IMR-90 (cell line): ENCODE results near the gene BUB1B. TPM values are rescaled to one million over a fixed set of nuclear protein-coding genes. Genes with fewer than 3 reads are reported as not detected.

ENCODE experiments used
- ATAC-seq: fragments of 200-7000 bp; cut with Tn5 transposase; 2 replicates; pipeline ENCODE4 v1.9.1; 2020; ENCODE audit warnings: low read depth, mild to moderate bottlenecking, moderate library complexity
- BruUV-seq: library from RNA; stranded (reverse); fragments of 400-500 nt; replicated peaks from 2 replicates; lab custom pipeline; 2021; lab: Mats Ljungman, UMichigan
- CTCF ChIA-PET: fragments of 300-600 bp; formaldehyde crosslinking; extraction: SDS; loops from one replicate; lab custom pipeline; 2021; ENCODE audit warnings: antibody characterized with exemption; lab: Yijun Ruan, JAX
- POLR2A ChIA-PET: fragments of 300-600 bp; sonication (Branson Sonifier 250); formaldehyde crosslinking; loops from one replicate; lab custom pipeline; 2022; ENCODE audit warnings: antibody characterized with exemption; ENCODE audit not compliant: unreplicated experiment; lab: Charles Lee
- DNase-seq: peaks from one replicate; pipeline ENCODE4 v3.0.0; 2013
- H2AFZ ChIP-seq: replicated peaks from 2 replicates; pipeline ENCODE3; 2013; ENCODE audit warnings: low read length, mild to moderate bottlenecking; ENCODE audit not compliant: poor library complexity
- H2AK5ac ChIP-seq: 2 replicates; pipeline ENCODE4 v1.6.1; 2013; ENCODE audit warnings: low read depth, low read length, inconsistent platforms
- H2AK9ac ChIP-seq: replicated peaks from 2 replicates; pipeline ENCODE3; 2013; ENCODE audit warnings: mild to moderate bottlenecking, low read depth, low read length, moderate library complexity; ENCODE audit not compliant: poor library complexity
- H2BK120ac ChIP-seq: 2 replicates; pipeline ENCODE4 v1.6.1; 2013; ENCODE audit warnings: low read depth, low read length, inconsistent platforms
- H2BK15ac ChIP-seq: 3 replicates; pipeline ENCODE4 v1.6.1; 2013; ENCODE audit warnings: low read depth, low read length, inconsistent platforms
- H2BK20ac ChIP-seq: 2 replicates; pipeline ENCODE4 v1.6.1; 2013; ENCODE audit warnings: low read depth, mild to moderate bottlenecking, inconsistent platforms, low read length, moderate library complexity
- H2BK5ac ChIP-seq: 2 replicates; pipeline ENCODE4 v1.6.1; 2013; ENCODE audit warnings: mild to moderate bottlenecking, low read depth, low read length, inconsistent platforms; ENCODE audit not compliant: poor library complexity, severe bottlenecking
- H3K14ac ChIP-seq: replicated peaks from 2 replicates; pipeline ENCODE4 v1.6.1; 2013; ENCODE audit warnings: low read depth, low read length, inconsistent platforms
- H3K18ac ChIP-seq: 2 replicates; pipeline ENCODE4 v1.6.1; 2013; ENCODE audit warnings: low read depth, low read length, control low read depth
- H3K23ac ChIP-seq: 2 replicates; pipeline ENCODE4 v1.6.1; 2013; ENCODE audit warnings: low read depth, low read length, inconsistent platforms
- H3K27ac ChIP-seq: 2 replicates; pipeline ENCODE4 v1.5.1; 2013; ENCODE audit warnings: mild to moderate bottlenecking, control low read depth, low read length; ENCODE audit not compliant: insufficient read depth
- H3K27me3 ChIP-seq: 2 replicates; pipeline ENCODE4 v1.6.1; 2013; ENCODE audit warnings: low read length; ENCODE audit not compliant: control insufficient read depth, insufficient read depth
- H3K36me3 ChIP-seq: 2 replicates; pipeline ENCODE4 v1.6.1; 2013; ENCODE audit warnings: low read length, mixed read lengths; ENCODE audit not compliant: control insufficient read depth, insufficient read depth
- H3K4ac ChIP-seq: 2 replicates; pipeline ENCODE4 v1.6.1; 2013; ENCODE audit warnings: low read depth, low read length, inconsistent platforms
- H3K4me1 ChIP-seq: 2 replicates; pipeline ENCODE4 v1.6.1; 2013; ENCODE audit warnings: low read length, mixed read lengths; ENCODE audit not compliant: control insufficient read depth, insufficient read depth
- H3K4me2 ChIP-seq: 2 replicates; pipeline ENCODE4 v1.6.1; 2013; ENCODE audit warnings: low read depth, mild to moderate bottlenecking, control low read depth, low read length, moderate library complexity
- H3K4me3 ChIP-seq: 2 replicates; pipeline ENCODE4 v1.5.1; 2013; ENCODE audit warnings: low read depth, mild to moderate bottlenecking, control low read depth, low read length, moderate library complexity; ENCODE audit not compliant: insufficient read depth
- H3K56ac ChIP-seq: 2 replicates; pipeline ENCODE4 v1.6.1; 2013; ENCODE audit warnings: low read length, inconsistent platforms; ENCODE audit not compliant: insufficient read depth; ENCODE audit errors: extremely low read depth
- H3K79me1 ChIP-seq, 2 experiments: 2 replicates each; pipeline ENCODE4 v1.6.1; 2013; ENCODE audit warnings: low read length in 2 of 2, inconsistent platforms in 1 of 2, low read depth in 1 of 2
- H3K9ac ChIP-seq: 2 replicates; pipeline ENCODE4 v1.6.1; 2013; ENCODE audit warnings: low read depth, low read length, control low read depth
- H3K9me1 ChIP-seq: 2 replicates; pipeline ENCODE4 v1.6.1; 2013; ENCODE audit warnings: low read length, inconsistent platforms; ENCODE audit not compliant: insufficient read depth
- H3K9me3 ChIP-seq: 2 replicates; pipeline ENCODE4 v1.6.1; 2013; ENCODE audit warnings: low read length; ENCODE audit not compliant: control insufficient read depth, insufficient read depth
- H4K20me1 ChIP-seq: 2 replicates; pipeline ENCODE4 v1.6.1; 2013; ENCODE audit warnings: low read length, inconsistent platforms; ENCODE audit not compliant: insufficient read depth
- H4K5ac ChIP-seq: 2 replicates; pipeline ENCODE4 v1.6.1; 2013; ENCODE audit warnings: mild to moderate bottlenecking, low read depth, low read length, control low read depth
- H4K8ac ChIP-seq, 2 experiments: 2 replicates each; pipeline ENCODE4 v1.6.1; 2013; ENCODE audit warnings: low read depth in 2 of 2, low read length in 2 of 2, control low read depth in 1 of 2, inconsistent platforms in 1 of 2
- H4K91ac ChIP-seq: 2 replicates; pipeline ENCODE4 v1.6.1; 2013; ENCODE audit warnings: low read depth, low read length, inconsistent platforms; ENCODE audit not compliant: insufficient read depth
- CHD1 ChIP-seq: IDR thresholded peaks from 2 replicates; pipeline ENCODE4 v1.6.1; 2012; ENCODE audit warnings: low read depth, low read length, improper control_type of control experiment
- FOS ChIP-seq: fragments of 150-350 bp; IDR thresholded peaks from 2 replicates; pipeline ENCODE4 v1.6.1; 2016; ENCODE audit warnings: low read depth, low read length
- NFE2L2 ChIP-seq: fragments of 150-350 bp; IDR thresholded peaks from 2 replicates; pipeline ENCODE4 v1.6.1; 2016; ENCODE audit warnings: low read depth, mild to moderate bottlenecking, low read length
- POLR2A ChIP-seq: IDR thresholded peaks from 2 replicates; pipeline ENCODE4 v1.6.1; 2012; ENCODE audit warnings: mild to moderate bottlenecking, low read depth, low read length
- RCOR1 ChIP-seq: IDR thresholded peaks from 2 replicates; pipeline ENCODE4 v1.6.1; 2012; ENCODE audit warnings: mild to moderate bottlenecking, low read length, improper control_type of control experiment; ENCODE audit not compliant: insufficient replicate concordance
- SMC3 ChIP-seq: fragments of 150-350 bp; IDR thresholded peaks from 2 replicates; pipeline ENCODE4 v1.6.1; 2016; ENCODE audit warnings: low read depth, mild to moderate bottlenecking, antibody characterized with exemption, low read length, moderate library complexity
- WGBS, 2 experiments: methylation state at CpG; one replicate each; pipeline versions ENCODE4 v1.1.5 to v1.1.7; 2013; ENCODE audit warnings: missing lambda C conversion rate in 2 of 2; ENCODE audit not compliant: insufficient read length in 1 of 2; ENCODE audit errors: extremely low coverage in 2 of 2; 5-methylcytosine and 5-hydroxymethylcytosine counted together
- dilution Hi-C: fragments of 300-500 bp; cut with HindIII; formaldehyde crosslinking; loops from one replicate; pipeline ENCODE4 v1.14.3; 2018; ENCODE audit warnings: low sequenced_read_pairs; ENCODE audit not compliant: unreplicated experiment
- in situ Hi-C: fragments of 300-500 bp; cut with MboI; formaldehyde crosslinking; loops from 3 replicates; pipeline ENCODE4 v1.14.3; 2019; ENCODE audit warnings: low sequenced_read_pairs, inconsistent platforms, mixed read lengths
- intact Hi-C: fragments of 100-400 bp; cut with micrococcal nuclease; formaldehyde crosslinking; loops from 2 replicates; pipeline ENCODE4 v1.10.0; 2022
- polyA plus RNA-seq, 3 experiments: library from polyadenylated mRNA; depleted of rRNA; stranded (reverse); fragments of >200 nt; gene quantifications; 2 replicates each; pipeline ENCODE4 v1.2.3, GENCODE V29; 2012; ENCODE audit warnings: low replicate concordance in 1 of 3
- total RNA-seq: library from RNA; depleted of rRNA; stranded (reverse); fragments of >200 nt; gene quantifications from 2 replicates; pipeline ENCODE4 v1.2.3, GENCODE V29; 2012

BUB1B gene
- total and polyA plus RNA-seq, 2 of the 4 experiments (the other 2 are of a cell fraction) = 15.6 to 24.7 TPM

- H3K9me1 ChIP-seq = peaks cover 12% of the 10 kb centered on the region
- H3K18ac ChIP-seq = no peak overlapping the region
- H3K56ac ChIP-seq = no peak overlapping the region
- intact Hi-C loops = no loop called here
- DNase-seq (no peak), ATAC-seq (no peak)
- H4K91ac ChIP-seq = no peak overlapping the region
- H2BK15ac ChIP-seq = no peak overlapping the region
- H4K5ac ChIP-seq = no peak overlapping the region
- no peaks in the 10 kb centered on the region for H3K36me3 ChIP-seq
- peak overlapping the region; percentile 65 for H2AK9ac ChIP-seq
- ChIA-PET CTCF (no interaction called here), POLR2A (no interaction called here)
- TF ChIP-seq NFE2L2 = no peak
- no peak for TF ChIP-seq POLR2A
- TF ChIP-seq SMC3 = no peak
- no peak for TF ChIP-seq RCOR1
- no peak for TF ChIP-seq CHD1
- no peak for TF ChIP-seq FOS
- in situ Hi-C loops = no loop called here
- no peaks in the 10 kb centered on the region for H3K27me3 ChIP-seq
- no peak overlapping the region for H3K9ac ChIP-seq
- H3K23ac ChIP-seq = no peak overlapping the region
- 0 out of 2 replicates have a peak overlapping the region, but pooled peaks have one; percentile 43 for H2AK5ac ChIP-seq
- H3K4me1 ChIP-seq = peaks cover 15% of the 10 kb centered on the region
- H3K4me3 ChIP-seq = no peak overlapping the region
- H2BK20ac ChIP-seq = no peak overlapping the region
- H3K9me3 ChIP-seq = no peaks in the 10 kb centered on the region
- no peak overlapping the region; the same call in 1 of the 2 replicates for H2BK120ac ChIP-seq
- H4K8ac ChIP-seq = no peak overlapping the region
- no peak overlapping the region for H3K4ac ChIP-seq
- no peak overlapping the region for H2BK5ac ChIP-seq
- 90% methylated on average over 3 of the region's 10 CpGs; no CpG with 5 or more reads in 1 of the 2 experiments for WGBS, 2 experiments
- H3K27ac ChIP-seq = no peak overlapping the region
- dilution Hi-C loops = no loop called here
- no peak overlapping the region for H2AFZ ChIP-seq
- H4K20me1 ChIP-seq = no peaks in the 10 kb centered on the region
- no peaks in the 10 kb centered on the region for H3K79me1 ChIP-seq
- BruUV-seq = no TSS peak
- no peak overlapping the region for H3K4me2 ChIP-seq
- no peak overlapping the region for H3K14ac ChIP-seq
Observed at GRCh38 chr15:40265355-40265754, 104.5 kb downstream of the BUB1B start.
